Measurements from ENCODE around the gene NCLN.
A peak's percentile ranks its signal among the peaks of the same experiment; 100 is the strongest.
"Not testable (repeated sequence)": the region's sequence is repeated elsewhere in the genome, so short reads cannot be mapped to it uniquely, and the experiment has no call there.

The NCLN gene, protein sequence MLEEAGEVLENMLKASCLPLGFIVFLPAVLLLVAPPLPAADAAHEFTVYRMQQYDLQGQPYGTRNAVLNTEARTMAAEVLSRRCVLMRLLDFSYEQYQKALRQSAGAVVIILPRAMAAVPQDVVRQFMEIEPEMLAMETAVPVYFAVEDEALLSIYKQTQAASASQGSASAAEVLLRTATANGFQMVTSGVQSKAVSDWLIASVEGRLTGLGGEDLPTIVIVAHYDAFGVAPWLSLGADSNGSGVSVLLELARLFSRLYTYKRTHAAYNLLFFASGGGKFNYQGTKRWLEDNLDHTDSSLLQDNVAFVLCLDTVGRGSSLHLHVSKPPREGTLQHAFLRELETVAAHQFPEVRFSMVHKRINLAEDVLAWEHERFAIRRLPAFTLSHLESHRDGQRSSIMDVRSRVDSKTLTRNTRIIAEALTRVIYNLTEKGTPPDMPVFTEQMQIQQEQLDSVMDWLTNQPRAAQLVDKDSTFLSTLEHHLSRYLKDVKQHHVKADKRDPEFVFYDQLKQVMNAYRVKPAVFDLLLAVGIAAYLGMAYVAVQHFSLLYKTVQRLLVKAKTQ

DNA sequence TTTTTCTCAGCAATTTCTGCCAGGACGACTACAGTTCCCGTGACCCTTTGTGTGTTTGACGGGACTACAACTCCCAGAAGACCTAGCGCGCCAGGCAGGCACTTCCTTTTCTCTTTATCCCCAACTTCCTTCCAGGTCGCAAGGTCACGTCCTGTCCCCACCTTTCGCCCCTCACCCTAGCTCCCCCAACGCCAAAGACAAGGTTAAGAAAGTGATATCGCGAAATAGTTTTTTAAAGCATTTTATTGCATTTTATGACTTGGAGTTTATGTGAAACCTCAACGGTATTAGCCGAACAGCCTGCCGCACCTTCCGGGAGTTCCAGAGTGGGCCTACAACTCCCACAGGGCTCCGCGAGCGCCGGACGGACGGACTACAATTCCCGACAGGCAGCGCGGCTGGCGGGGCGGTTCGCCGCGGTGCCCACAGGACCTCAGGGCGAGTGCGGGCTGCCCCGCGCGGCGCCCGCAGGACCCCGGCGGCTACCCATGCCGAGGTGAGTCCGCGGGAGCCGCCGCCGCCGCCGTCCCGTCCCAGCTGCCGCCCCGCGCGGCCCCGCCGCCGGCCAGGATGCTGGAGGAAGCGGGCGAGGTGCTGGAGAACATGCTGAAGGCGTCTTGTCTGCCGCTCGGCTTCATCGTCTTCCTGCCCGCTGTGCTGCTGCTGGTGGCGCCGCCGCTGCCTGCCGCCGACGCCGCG, at the start of gene NCLN:
Gene NCLN (plus strand): TSS at position 470 of the 699 bp plus-strand sequence. CDS start 101 bp downstream, at position 571.
- peak; percentile 89 to 91 for DNase-seq

DNA sequence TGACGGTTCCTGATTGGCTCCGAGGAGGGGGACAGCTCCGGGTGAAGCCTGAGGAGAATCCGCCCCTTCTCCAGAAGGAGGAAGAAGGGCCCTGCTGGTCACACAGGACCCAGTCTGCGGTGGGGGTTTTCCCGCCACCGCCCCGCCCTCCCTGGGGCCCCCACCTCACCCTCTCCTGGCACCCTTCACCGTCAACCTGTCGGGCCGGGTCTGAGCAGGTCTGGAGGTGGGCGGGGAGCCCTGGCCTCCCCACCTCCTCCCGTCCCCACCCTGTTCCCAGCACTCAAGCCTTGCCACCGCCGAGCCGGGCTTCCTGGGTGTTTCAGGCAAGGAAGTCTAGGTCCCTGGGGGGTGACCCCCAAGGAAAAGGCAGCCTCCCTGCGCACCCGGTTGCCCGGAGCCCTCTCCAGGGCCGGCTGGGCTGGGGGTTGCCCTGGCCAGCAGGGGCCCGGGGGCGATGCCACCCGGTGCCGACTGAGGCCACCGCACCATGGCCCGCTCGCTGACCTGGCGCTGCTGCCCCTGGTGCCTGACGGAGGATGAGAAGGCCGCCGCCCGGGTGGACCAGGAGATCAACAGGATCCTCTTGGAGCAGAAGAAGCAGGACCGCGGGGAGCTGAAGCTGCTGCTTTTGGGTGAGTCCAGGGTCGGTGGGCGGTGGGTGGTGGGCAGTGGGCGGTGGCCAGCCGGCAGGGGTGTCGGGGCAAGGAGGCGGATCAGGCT, 49.6 kb upstream of the NCLN start, which contains the start of gene GNA15:
Gene GNA15 (plus strand): TSS at position 73 of the 723 bp plus-strand sequence. CDS start 418 bp downstream, at position 491.
- no peak for DNase-seq

DNA sequence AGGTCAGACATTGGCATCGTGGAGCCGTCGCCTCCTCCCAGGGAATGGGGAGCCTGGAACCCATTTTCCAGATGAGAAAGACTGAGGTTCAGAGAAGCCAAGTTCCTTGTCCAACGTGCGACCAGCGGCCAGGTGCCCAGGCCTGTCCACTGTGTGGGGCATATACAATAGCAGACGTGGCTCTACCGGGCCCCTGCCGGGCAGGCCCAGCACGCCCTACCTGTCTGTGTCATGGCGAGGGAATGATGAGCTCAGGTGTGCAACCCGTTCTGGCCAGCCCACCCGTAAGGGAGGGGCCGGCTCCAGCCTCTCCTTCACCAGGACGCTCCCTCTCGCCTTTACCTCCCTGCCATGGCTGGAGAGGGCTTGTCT, 49.1 kb upstream of the NCLN start:
- no peak for DNase-seq

DNA sequence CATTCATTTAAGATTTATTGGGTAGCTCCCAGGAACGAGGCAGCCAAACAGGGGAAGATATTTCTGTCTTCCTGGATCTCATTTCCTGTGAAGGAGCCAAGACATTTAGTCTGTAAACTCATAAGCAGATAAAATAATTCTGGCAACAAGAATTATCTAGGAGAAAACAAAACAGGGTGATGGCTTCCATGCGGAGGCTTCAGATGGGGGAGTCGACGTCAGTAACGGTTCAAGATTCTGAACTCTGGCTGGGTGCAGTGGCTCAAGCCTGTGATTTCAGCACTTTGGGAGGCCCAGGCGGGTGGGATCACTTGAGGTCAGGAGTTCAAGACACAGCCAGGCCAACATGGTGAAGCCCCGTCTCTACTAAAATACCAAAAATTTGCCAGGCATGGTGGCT, 48.6 kb upstream of the NCLN start:
- DNase-seq, result no peak

DNA sequence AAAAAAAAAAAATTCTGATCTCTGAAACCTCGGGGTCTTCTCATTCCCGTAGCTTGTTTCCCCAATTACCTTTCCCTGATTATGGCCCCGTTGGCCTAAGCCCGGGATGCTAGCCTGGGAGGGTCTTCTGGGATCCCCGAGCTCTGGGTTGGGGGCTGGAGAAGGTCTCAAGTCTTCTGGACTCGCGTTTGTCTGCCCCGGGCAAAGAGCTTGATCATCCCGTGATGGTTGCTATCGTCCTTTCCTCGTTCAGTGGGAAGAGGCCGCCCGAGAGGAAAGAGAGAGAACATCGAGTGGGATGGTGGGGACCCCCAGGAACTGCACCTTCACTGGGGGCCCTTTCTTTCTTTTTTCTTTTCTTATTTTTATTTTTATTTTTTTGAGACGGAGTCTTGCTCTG, 47.5 kb upstream of the NCLN start:
- DNase-seq, result no peak

DNA sequence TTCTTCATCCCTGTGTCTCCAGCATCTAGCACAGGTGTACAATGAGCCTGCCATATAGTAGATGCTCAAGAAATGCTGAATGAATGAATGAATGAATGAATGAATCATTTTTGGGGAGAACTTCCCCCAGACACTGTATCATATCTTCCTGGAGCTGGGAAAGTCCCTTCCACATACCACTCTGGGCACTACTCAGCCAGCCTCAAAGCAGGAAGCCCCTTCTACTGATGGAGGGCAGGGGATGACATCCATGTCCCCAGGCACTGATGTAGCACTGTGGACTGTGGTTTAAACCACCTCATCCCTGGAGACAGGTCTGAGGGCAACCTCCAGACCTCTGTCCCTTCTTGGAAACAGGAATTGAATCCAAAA, 45.1 kb upstream of the NCLN start:
- no peak for DNase-seq

DNA sequence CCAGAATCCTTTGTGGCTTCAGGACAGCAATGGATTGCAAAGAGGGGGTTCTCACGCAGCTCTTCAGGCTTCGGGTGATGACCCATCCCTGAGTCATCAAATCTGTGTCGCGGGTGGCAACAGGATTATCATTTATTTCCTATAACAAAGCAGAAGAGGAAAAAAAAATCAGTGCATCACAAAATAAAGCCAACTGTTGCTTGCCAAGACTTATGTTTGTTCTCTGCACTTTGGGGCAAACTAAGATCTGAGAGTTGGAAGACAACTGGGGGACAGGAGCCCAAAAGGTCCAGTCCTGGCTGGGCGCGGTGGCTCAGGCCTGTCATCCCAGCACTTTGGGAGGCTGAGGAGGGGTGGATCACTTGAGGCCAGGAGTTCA, 43.4 kb upstream of the NCLN start:
- no peak for DNase-seq

DNA sequence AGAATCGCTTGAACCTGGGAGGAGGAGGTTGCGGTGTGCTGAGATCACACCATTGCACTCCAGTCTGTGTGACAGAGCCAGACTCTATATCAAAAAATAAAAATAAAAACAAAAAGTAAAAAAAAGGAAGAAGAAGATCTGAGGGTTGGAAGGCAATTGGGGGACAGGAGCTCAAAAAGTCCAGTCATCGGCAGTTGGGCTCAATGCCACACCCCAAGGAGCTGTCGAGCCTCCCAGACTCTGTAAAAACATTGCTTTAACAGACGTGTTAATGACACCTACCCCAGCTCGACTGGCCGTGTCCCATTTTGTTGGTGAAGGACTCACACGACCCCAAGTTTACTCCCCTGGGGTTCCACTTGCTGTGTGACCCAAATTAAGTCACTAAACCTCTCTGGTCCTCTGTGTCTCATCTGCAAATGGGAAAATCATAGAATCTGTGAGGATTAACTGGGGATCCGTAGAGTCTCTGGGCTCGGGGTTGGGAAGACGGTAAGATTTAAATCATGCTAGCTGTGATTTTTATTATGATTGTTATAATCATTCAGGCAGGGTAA, 42.9 kb upstream of the NCLN start:
- no peak for DNase-seq

DNA sequence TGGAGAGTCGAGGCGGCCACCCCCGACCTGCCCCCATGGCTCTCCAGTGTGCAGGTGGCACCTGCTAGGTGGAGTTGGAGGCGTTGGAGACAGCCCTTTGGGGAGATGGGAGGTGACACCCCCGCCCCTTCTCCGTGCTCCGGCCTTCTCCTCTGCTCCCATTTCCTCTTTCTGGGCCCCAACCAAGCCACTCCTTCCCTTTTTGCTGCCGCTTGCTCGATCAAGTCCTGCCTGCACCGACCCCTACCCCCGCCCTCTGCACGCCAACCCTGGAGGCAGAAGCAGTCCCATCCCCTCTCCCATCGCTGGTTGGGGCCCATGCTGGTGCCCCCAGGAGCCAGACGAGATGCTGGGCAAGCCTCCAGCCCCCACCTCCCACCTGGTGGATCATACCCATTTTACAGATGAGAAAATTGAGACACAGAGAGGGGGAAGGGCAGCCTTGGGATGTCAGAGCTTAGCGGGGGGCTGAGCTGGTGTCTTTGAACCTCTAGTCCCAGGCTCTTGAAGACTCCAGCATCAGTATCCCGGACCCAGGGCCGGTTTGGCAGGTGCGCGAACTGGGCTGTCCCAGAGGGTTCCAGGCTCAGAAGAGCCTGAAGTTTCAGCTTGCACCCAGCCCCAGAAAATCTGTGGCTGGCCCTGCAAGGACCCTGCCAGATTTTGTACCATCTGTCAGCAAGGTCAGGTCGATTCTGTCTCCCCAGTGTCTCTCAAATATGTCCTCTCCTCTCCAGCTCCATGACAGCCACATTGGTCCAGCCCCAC, 39.6 kb upstream of the NCLN start:
- no peak for DNase-seq

DNA sequence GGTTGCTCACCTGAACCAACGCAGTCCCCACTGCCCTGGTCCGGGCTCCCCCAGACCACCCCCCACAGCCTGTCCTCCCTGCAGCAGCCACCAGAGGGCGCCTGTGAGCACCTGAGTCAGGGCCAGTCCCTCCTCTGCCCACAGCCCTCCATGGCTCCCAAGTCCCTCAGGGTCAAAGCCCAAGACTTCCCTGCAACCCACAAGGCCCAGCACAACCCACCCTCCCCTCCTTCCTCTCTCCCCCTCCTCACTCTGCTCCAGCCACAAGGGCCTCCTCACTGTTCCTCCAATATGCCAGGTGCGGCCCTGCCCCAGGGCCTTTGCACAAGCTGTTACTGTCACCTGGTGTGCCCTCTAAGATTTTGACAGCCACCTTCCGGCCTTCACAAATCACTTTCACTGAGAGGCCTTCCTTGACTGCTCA, 39.0 kb upstream of the NCLN start:
- no peak for DNase-seq

DNA sequence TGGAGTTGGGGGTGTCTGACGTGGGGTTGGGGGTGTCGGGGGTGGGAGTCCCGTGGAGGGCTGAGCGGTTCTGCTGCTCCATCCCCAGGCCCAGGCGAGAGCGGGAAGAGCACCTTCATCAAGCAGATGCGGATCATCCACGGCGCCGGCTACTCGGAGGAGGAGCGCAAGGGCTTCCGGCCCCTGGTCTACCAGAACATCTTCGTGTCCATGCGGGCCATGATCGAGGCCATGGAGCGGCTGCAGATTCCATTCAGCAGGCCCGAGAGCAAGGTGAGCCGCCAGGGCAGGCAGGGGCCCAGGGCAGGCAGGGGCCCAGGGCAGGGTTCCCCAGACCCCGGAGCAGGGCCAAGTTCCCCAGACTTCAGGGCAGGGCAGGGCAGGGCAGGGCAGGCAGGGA, 37.2 kb upstream of the NCLN start:
- DNase-seq, result no peak

DNA sequence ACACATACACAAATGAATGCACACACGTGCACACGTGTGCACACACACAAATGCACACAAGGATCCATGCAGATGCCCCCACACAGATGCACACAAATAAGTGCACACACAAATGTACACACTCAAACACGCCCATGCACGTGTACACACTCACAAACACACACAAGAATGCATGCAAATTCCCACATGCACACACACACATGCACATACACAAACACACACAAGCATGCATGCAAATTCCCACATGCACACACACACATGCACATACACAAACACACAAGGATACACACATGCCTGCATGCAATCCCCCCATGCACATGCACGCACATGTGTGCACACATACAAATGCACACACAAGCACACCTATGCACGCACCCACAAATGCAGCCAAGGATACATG, 36.6 kb upstream of the NCLN start:
- no peak for DNase-seq

DNA sequence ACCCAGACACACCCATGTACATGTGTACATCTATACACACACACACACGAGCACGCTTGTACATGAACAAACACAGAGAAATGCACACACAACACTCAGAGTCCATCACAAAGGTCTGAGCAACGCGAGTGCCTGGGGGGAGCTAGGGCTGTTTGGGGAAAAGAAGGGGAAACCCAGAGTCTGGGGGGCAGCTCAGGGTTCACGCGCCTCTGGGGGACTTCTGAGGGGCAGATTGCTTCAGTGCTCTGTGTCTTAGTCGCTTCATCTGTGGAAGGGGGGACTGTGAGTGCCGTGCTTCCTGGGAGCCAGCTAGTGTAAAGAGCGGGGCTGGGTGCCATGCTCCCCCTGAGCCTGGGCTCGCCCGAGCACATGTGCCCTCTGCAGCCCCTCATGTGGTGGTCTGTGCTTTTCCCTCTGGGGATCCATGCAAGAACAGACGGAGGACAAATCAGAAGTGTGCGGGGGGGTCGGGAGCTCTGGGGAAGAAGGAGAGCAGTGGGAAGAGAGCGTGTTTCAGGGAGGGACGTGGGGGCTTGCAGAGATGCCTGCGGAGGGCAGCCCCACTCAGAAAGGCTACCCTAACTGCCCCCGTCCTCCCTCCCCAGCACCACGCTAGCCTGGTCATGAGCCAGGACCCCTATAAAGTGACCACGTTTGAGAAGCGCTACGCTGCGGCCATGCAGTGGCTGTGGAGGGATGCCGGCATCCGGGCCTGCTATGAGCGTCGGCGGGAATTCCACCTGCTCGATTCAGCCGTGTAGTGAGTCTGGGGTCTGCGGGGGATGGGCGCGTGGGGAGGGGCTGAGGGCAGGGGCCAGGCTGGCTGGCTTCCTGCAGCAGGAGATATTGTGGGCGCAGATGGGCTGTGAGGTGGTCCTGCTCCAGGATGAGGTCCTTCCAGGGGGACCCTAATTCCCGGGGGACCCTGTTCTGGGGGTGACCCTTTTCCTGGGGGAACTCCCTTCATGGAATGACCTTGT, 35.9 kb upstream of the NCLN start:
- DNase-seq, result no peak

DNA sequence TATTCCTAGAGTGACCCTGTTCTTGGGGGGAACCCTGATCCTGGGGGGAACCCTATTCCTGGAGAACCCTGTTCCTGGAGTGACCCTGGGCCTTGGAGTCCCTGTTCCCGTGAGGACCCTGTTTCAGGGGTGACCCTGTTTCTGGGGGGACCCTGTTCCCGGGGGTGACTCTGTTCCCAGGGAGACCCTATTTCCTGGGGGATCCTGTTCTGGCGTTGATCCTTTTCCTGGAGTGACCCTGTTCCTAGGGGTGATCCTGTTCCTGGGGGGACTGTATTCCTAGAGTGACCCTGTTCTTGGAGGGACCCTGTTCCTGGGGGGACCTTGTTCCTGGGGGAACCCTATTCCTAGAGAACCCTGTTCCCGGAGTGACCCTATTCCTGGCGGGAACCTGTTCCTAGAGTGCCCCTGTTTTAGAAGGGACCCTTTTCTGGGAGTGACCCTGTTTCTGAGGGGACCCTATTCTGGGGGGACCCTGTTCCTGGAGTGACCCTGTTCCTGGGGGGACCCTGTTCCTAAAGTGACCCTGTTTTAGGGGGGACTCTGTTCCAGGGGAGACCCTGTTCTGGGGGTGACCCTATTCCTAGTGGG, 34.9 kb upstream of the NCLN start:
- no peak for DNase-seq

DNA sequence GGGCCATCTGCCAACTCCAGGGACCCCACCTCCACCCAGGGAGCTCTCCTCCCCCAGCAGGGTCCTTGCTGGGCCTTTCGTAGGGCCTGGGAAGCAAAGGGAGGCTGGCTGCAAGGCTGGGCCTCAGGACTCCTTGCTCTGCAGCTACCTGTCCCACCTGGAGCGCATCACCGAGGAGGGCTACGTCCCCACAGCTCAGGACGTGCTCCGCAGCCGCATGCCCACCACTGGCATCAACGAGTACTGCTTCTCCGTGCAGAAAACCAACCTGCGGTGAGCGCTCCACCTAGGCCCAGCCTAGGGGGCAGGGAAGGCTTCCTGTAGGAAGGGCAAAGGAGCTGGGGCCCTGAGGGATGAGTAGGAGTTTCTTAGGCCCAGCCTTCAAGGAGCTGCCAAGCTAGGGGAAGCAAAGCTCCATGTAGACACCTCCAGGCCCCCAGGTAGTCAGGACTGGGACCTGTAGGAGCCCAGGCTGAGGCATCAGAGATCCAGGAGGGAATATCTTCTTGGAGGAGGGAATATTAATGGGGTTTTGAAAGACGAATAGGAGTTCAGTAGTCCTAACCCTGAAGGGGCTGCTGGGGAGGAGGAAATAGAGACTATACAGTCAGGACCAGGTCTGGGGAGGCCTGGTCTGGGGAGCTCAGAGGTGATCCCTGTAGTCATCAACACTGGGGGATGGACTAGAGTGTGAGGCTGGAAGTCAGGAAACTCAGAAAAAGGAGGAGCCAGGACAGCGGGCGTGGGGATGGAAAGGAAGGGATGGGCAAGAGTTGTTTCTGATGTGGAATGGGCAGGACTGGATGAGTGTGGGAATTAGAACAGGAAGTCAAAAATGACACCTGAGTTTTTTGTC, 33.9 kb upstream of the NCLN start:
- DNase-seq, result no peak

DNA sequence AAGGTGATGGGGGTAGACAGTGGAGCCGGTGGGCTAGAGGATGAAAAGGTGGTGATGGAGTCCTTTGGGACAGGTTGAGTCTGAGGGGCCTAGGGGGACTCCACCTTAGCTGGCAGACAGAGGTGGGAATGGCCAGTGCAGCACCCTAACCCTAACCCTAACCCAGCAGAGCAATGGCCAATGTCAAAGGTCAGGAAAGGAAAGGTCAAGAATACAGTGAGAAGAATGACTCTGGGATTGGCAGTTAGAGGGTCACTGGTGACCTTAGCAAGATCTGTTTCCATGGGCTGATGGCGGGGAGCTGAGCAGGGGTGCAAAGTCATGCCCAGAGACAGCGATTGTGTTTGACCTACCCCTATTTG, 33.3 kb upstream of the NCLN start:
- DNase-seq, result no peak

DNA sequence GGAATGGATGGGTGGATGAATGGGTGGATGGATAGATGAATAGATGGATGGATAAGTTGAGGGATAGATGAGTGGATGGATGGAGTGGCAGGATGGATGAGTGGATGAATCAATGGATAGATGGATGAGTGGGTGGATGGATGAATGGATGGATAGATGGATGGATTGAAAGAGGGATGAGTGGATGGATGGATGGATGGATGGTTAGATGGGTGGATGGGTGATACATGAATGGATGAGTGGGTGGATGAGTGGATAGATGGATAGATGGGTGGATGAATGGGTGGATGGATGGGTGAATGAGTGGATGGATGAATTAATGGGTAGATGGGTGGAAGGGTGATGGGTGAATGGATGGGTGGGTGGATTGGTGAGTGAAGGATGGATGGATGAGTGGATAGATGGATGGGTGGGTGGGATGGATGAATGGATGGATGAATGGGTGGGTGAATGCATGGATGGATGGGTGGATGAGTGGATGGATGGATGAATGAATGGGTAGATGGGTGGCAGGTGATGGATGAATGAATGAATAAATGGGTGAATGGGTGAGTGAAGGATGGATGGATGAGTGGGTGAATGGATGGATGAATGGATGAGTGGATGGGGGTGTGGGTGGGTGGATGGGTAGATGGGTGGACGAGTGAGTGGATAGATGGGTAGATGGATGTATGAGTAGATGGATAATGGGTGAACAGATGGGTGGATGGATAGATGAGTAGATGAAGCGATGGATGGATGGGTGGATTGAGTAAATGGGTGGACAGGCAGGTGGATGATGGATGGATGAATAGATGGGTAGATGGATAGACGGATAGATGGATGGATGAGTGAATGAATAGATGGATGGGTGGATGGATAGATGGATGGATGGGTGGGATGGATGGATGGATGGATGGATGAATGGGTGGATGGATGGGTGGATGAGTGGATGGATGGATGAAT, 32.2 kb upstream of the NCLN start:
- no peak for DNase-seq

DNA sequence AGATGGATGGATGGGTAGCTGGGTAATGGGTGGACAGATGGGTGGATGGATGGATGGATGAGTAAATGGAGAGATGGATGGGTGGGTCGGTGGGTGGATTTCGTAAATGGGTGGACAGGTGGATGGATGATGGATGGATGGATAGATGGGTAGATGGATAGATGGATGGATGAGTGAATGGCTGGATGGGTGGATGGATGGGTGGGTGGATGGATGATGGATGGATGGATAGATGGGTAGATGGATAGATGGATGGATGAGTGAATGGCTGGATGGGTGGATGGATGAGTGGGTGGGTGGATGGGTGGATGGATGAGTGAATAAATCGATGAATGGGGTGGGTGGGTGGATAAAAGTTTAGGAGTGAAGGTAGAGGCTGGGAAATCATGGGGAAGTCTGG, 31.3 kb upstream of the NCLN start:
- not testable (repeated sequence) for DNase-seq

All from SHP77 (cell line).